ENCODE results near the gene SPATA25.
"Not testable (repeated sequence)": the region's sequence is repeated elsewhere in the genome, so short reads cannot be mapped to it uniquely, and the experiment has no call there.

Gene SPATA25

GRCh38 chr20:45882469-45883099 lies 4.8 kb downstream of the SPATA25 start:
- H3K4me3 ChIP-seq (ENCODE audit: low read depth, low read length): no peak overlapping the region
- DNase-seq: no peak
- TF ChIP-seq CTCF (IDR thresholded peaks at IDR 0.05; ENCODE audit: low read depth, low read length): no peak
- peaks cover 38% of the 10 kb centered on the region for H3K36me3 ChIP-seq
- H3K27ac ChIP-seq: no peak overlapping the region
- H3K9me3 ChIP-seq (ENCODE audit: severe bottlenecking): no peaks in the 10 kb centered on the region
- no peaks in the 10 kb centered on the region for H3K27me3 ChIP-seq (ENCODE audit: insufficient read depth, low read depth, severe bottlenecking)

- Histone ChIP-seq H3K4me3 (ENCODE audit: low read depth, low read length) (peak within 1 kb of the TSS; percentile 91), H3K9me3 (ENCODE audit: severe bottlenecking) (no peaks in the 10 kb centered on the region), H3K27me3 (ENCODE audit: insufficient read depth, low read depth, severe bottlenecking) (no peaks in the 10 kb centered on the region), H3K27ac (peak within 1 kb of the TSS; percentile 66), H3K36me3 (peaks cover 29% of the 10 kb centered on the region)
- DNase-seq: peak; percentile 99
- no peak for TF ChIP-seq CTCF (IDR thresholded peaks at IDR 0.05; ENCODE audit: low read depth, low read length)
These were observed 6.2 kb downstream of the SPATA25 start, which contains the start of gene ZSWIM1 for GRCh38 chr20:45880988-45881788. ZSWIM1 (plus strand) TSS chr20:45881227; CDS start chr20:45882593, 1,366 bp downstream.

- H3K4me3 ChIP-seq (ENCODE audit: low read depth, low read length): no peak overlapping the region
- H3K9me3 ChIP-seq (ENCODE audit: severe bottlenecking): no peaks in the 10 kb centered on the region
- H3K36me3 ChIP-seq: peaks cover 10% of the 10 kb centered on the region
- DNase-seq: peak; percentile 46
- H3K27me3 ChIP-seq (ENCODE audit: insufficient read depth, low read depth, severe bottlenecking): no peaks in the 10 kb centered on the region
- no peak for TF ChIP-seq CTCF (IDR thresholded peaks at IDR 0.05; ENCODE audit: low read depth, low read length)
- no peak overlapping the region for H3K27ac ChIP-seq
These were observed 9.2 kb downstream of the SPATA25 start for GRCh38 chr20:45878076-45878761.

- no peak for TF ChIP-seq CTCF (IDR thresholded peaks at IDR 0.05; ENCODE audit: low read depth, low read length)
- DNase-seq: no peak
- no peaks in the 10 kb centered on the region for H3K36me3 ChIP-seq
These were observed 12.8 kb downstream of the SPATA25 start for GRCh38 chr20:45874576-45874975.

GRCh38 chr20:45874104-45874481 lies 13.3 kb downstream of the SPATA25 start:
- not testable (repeated sequence) for H3K9me3 ChIP-seq (ENCODE audit: severe bottlenecking); DNase-seq

More at GRCh38 chr20:45874576-45874975, 12.8 kb downstream of the SPATA25 start:
- Histone ChIP-seq H3K9me3 (ENCODE audit: severe bottlenecking) (no peaks in the 10 kb centered on the region), H3K4me3 (ENCODE audit: low read depth, low read length) (no peak overlapping the region), H3K27ac (no peak overlapping the region), H3K27me3 (ENCODE audit: insufficient read depth, low read depth, severe bottlenecking) (no peaks in the 10 kb centered on the region)

More at GRCh38 chr20:45874104-45874481, 13.3 kb downstream of the SPATA25 start:
- not testable (repeated sequence) for H3K27me3 ChIP-seq (ENCODE audit: insufficient read depth, low read depth, severe bottlenecking); H3K27ac ChIP-seq; H3K4me3 ChIP-seq (ENCODE audit: low read depth, low read length); H3K36me3 ChIP-seq
